Stimulated activated CD8-positive, alpha-beta memory T cell treated with anti-CD3 and anti-CD28 coated beads, Interleukin-12 subunit alpha, Interleukin-12 subunit beta, amount 100 ng/mL, for 4 hours (primary cell): ENCODE measurements around the gene PAQR9.

ENCODE experiments used
- DNase-seq: peaks from one replicate; pipeline ENCODE4 v3.0.0-alpha.2; 2020; ENCODE audit warnings: low read depth

Gene PAQR9

GRCh38 chr3:142982038-142982773, 18.7 kb upstream of the PAQR9 start:
- no peak for DNase-seq

GRCh38 chr3:142981108-142981507, 17.6 kb upstream of the PAQR9 start:
- DNase-seq = no peak

DNA sequence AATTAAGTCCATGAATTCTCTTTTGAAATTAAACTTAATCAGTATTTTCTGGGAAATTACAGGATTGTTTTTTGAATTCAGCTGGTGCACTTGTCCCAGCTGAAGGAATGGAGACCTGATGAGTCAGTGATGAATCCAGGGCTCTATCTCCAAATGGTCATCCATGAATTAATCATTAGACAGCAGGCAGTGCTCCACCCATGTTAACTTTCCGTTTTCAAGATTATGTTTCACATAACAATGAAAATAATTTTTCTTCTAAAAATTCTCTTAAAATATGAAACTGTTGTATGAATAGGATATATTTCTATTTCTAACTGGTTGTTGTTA, 13.9 kb upstream of the PAQR9 start:
- DNase-seq = no peak

GRCh38 chr3:142976621-142977398, 13.3 kb upstream of the PAQR9 start:
- no peak for DNase-seq

DNA sequence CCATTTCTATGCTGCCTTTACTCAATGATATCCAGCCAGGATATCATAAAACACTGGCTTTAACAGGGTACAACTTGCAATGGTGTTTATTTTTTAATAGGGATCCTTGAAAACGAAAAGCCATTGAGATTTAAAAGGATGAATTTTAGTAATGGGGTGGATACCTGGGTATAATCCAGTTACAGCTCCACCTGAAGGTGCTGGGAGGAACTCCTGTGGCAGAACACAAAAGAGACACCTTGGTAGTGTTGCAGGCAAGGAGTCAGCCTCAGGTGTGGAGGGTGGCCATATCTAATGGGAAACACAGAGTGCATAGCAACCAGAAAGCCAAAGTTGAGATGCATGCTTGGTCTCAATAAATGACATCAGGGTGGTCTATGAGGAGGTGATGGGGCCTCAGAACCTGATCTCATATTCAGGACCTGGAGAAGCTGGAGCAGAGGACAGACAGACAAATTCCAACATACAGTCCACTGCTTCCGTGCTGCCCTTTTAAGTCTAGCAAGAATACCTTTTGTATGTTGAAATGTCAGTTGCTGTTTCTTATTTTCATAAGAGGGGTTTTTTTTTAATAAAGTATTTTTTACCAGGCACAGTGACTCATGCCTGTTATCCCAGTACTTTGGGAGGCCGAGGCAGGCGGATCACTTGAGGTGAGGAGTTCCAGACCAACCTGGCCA, 12.0 kb upstream of the PAQR9 start:
- no peak for DNase-seq

DNA sequence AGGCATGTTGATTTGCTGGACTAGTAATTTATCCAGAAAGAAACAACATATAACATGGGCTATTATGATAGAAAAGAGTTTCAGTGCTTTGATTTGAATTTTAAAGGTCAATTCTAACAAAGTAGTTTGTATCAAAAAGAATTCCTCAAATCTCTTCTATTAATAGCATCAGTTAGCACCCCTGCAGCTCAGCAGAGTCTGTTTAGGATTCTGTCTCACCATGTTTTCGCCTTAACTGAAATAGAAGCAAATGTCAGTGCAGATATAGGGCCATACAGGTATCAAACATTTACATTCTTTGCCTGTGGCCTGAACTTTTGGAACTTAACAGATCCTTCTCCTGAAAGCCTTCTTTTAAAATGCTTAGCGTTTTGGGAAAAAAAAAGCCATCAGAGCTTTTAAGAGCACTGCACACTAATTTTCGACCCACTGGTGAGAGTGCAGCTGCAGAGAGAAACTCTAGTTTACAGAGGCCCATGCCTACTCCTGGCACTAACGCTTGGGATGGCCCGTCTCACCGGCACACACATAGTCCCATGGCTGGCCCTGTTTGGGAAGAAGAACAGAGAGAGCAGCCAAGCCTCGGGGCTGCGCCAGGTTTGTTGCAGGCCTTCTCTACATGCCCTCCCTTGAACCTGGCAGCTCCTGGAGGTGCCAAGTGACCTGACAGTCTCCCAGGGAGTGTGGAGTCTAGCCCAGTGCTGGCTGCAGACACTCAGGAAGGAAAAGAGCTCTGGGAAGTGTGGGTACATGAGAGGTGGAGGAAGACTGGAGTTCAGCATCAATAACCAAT, 9.9 kb upstream of the PAQR9 start:
- DNase-seq = no peak

- no peak for DNase-seq
Measured at GRCh38 chr3:142972092-142972753, 8.7 kb upstream of the PAQR9 start.

DNA sequence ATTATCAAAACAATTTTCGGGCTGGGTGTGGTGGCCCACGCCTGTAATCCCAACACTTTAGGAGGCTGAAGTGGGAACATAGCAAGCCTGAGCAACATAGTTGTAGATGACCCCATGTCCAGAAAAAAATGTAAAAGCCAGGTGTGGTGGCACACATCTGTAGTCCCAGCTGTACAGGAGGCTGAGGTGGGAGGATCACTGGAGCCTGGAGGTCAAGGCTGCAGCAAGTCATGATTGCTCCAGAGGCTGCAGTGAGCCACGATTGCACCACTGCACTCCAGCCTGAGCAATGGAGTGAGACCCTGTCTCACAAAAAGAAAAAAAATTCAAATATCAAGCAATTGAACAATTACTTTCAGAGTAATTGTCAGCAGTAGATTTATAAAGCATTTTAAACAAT, 8.0 kb upstream of the PAQR9 start:
- no peak for DNase-seq

DNA sequence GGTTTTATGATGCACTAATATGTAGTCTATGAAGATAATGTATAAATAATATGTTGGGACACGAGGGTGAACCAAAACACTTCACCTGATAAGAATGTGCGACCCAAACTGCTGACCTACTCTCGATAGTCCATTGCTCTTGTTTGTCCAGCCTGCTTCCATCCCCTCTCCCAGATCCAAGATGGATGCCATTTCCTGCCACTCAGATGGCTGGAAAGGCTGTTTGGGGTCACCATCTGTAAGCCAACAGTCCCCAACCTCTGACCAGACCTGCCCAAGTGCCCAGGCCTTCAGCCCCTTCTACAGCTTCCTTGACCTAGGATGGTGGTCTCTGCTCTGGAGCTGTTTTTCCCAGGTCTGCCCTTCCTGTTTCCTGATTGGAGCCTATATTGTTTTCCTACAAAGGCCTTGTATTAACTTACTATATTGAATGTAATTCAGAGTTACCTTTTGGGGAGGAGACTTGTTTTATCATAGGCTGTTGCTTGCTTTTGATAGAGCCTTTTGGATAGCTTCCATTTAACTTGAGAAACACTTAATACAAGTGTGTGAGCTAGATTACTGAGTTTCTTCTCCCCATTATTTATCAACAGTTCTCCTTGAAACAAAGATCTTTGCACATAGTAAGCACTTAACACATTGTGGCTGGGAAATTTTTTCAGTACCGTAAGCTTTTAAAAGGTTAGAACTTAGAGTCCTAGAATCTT, 5.0 kb upstream of the PAQR9 start:
- no peak for DNase-seq

DNA sequence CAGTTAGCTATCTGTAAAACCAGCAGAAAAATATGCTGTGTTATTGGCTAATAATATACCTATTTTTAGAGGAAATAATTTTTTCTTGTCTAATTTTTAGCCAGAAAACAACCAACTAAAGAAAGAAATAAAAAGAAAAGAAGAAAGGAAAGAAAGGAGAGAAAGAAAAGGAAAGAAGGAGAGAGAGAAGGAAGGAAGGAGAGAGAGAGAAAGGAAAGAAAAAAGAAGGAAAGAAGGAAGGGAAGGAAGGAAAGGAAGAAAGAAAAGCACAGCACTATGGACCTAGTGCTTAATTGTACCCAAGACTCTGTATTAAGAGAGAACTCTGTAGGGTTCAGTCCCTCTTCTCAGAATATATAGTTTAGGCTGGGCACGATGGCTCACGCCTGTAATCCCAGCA, 3.3 kb upstream of the PAQR9 start:
- DNase-seq = no peak

DNA sequence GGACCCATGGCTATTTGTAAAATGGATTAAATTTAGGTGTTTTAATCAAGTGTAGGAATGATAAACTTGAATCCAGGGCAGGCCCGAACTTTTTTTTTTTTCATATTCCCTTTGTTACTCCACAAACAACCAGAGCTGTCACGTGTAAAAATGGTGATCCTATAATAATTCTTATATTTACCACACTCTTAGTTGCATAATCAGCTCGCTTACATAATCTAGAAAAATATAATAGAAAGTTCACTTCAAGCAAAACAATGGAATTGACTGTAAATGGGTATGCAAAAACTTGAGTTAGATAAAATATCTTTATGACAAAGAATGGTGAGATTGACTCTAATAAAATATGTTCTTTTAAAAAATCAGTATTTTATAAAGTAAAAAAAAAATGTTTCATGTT, 2.1 kb upstream of the PAQR9 start:
- no peak for DNase-seq

GRCh38 chr3:142963234-142963515, 299 bp downstream of the PAQR9 start:
- no peak for DNase-seq

GRCh38 chr3:142962520-142963233, 797 bp downstream of the PAQR9 start:
- no peak for DNase-seq

DNA sequence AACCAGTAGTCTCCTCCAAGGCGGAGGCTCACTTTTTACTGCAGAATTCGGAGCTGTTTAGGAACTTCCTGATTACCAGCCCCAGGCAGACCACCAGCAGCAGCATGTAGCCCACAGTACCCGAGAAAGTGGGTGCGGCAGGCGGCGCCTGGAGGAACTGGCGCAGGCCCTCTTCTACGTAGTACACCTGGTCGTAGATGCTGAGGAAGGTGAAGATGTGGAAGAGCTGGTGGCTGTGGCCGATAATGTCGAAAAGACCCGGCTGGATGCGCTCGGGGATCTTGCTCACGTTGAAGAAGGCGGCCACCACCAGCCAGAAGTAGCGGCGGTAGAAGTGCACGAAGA, 1.3 kb downstream of the PAQR9 start:
- no peak for DNase-seq

DNA sequence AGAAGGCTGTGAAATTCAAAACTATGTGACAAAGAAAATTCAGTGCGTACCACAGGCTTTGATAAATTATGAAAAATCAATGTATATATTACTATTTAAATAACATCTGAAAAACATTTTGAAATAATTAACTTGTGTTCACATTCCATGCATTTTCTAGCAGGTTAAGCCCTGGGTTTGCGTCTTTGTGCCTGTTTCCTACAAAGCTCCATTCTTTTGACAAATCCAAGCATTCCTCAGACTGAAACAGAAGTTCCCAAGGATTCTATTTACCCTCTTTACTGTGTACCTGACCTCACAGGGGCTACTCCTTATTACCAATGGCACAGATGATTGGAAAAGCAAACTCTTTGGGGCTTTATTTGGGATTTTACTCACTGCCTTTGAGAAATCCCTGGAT, 1.9 kb downstream of the PAQR9 start:
- no peak for DNase-seq

DNA sequence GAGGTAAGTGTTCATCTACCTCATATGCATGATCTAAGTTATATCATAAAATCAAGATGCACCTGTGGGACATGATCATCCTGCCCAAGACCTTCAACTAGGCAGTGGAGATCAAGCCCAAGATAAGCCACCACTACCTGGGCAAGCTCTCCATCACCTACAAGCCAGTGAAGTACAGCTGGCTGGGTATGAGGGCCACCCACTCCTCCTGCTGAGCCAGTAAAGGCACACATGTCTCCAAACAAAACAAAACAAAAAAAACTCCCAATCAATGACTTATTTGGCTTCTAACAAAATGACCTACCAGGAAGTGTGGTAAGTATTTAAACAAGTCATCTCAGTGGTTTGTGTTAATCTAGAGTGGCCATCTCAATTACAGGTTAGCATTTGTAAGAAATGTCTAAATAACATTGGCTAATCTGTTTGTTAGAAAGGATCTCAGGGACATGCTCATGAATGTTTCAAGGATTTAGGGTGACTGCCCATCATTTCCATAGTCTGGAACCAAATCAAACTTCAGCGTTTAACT, 3.1 kb downstream of the PAQR9 start:
- no peak for DNase-seq

GRCh38 chr3:142958707-142959106, 4.8 kb downstream of the PAQR9 start:
- DNase-seq = no peak

DNA sequence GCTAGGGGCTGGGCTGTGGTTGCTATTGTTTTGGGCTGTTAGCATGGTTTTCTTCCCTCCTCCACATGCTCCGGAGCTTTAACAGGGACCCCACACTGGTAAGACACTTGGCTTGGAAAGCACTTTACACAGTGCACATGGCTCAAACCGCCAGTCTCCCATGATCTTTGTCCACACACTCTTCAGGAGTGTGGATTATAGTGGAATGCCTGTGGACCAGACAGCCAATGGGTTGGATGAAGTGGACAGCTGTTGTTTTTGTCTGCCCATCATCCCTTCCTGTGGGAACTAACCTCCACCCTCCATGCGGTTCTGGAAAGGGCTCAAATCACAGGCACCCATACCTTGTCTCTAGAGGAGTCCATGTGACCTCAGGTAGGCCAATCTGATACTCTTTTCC, 10.0 kb downstream of the PAQR9 start:
- no peak for DNase-seq

DNA sequence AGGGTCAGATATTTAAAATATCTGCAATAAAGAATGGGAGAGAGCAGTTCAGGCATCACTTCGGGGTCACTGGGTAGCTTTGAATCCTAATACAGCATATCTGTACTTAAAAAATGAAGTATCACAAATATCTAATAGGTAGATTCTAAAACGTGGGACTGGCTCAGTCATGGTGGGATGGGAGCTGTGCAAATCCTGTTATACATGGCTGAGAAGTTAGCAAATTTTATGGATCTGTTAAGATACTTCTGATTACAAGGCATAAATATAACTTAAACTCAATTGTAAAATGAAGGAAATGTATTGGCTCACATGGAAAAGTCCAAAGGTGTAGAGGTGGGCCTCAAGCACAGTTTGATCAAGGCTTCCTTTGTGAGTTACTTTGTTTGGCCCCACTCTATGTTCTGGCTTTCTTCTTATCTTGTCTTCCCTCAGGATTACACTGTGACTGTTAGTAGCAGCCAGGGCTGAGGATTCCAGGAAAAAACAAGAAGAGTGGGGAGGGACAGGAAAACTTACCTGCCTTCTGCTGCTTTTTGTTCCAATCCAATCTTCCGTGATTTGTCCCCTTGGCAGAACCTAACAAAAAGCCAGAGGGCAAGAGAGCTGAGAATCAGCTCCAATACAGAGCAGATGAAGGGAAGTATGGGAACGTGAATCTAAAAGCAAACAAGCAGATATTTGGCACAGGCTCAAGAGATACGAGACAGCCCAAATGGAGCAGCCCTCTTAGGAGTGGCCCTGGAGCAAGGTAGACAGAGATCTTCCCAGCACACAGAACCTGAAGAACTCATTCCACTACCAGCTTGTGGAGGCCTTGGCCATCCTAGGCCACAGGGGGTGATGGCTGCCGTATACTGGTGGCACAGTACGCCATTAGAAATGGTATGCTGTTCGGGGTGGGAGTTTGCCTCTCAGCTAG, 10.9 kb downstream of the PAQR9 start:
- DNase-seq = no peak

DNA sequence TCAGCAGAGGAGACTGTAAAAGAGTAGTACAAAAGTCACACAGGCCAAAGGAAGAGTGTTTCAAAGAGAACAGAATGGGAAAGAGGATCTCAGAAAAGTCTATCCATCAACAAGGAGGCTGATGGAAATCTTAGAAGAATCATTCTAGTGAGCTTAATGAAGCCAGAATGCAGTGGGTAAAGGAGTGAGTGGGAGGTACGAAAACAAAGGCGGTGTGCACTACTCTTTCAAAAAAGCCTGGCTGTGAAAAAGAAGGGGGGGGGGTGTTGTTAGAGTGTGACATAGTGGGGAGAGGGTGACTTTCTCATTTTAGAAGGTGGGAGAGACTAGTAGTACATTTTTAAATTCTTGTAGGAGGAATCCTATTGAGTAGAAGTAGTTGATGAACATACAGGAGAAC, 11.7 kb downstream of the PAQR9 start:
- DNase-seq = no peak
